Spinal cord (tissue), 10 donors: Measurements from ENCODE around the gene PDE6B. TPM values are rescaled to one million over a fixed set of nuclear protein-coding genes. Genes with fewer than 3 reads are reported as not detected.

Source experiments
- DNase-seq, 6 donors: peaks; one replicate each; pipeline versions ENCODE4 v3.0.0 to v3.0.0-alpha.2; 2013 to 2015; ENCODE audit warnings: low spot score in 6 of 6, low read depth in 4 of 6
- H3K27ac ChIP-seq: one replicate; pipeline ENCODE4 v1.5.1; 2013; ENCODE audit warnings: low read depth, low read length, control low read depth
- H3K27me3 ChIP-seq: one replicate; pipeline ENCODE4 v1.6.1; 2013; ENCODE audit warnings: low read length; ENCODE audit not compliant: control insufficient read depth, insufficient read depth
- H3K36me3 ChIP-seq: one replicate; pipeline ENCODE4 v1.6.1; 2013; ENCODE audit warnings: low read length; ENCODE audit not compliant: control insufficient read depth, insufficient read depth
- H3K4me1 ChIP-seq: one replicate; pipeline ENCODE4 v1.6.1; 2013; ENCODE audit warnings: low read length; ENCODE audit not compliant: control insufficient read depth, insufficient read depth
- H3K4me3 ChIP-seq: one replicate; pipeline ENCODE4 v1.5.1; 2013; ENCODE audit warnings: low read depth, low read length, control low read depth
- H3K9me3 ChIP-seq: one replicate; pipeline ENCODE4 v1.6.1; 2013; ENCODE audit warnings: low read length; ENCODE audit not compliant: control insufficient read depth, insufficient read depth
- WGBS: methylation state at CpG from one replicate; pipeline ENCODE4 v1.1.5; 2013; ENCODE audit warnings: missing lambda C conversion rate; ENCODE audit not compliant: insufficient coverage; 5-methylcytosine and 5-hydroxymethylcytosine counted together
- polyA plus RNA-seq, 2 donors: library from polyadenylated mRNA; unstranded; fragments of 120-200 nt; gene quantifications; one replicate each; pipeline ENCODE4 v1.2.1, GENCODE V29; 2013; ENCODE audit not compliant: insufficient read length in 2 of 2
- total RNA-seq, 2 donors: library from RNA; depleted of rRNA in 1 of 2; stranded (reverse); fragments of 120-200 nt in 1 of 2; fragments of >200 nt in 1 of 2; gene quantifications; one replicate each; pipeline versions ENCODE4 v1.2.3 to v1.2.4, GENCODE V29; 2013 to 2014
- donor health status: healthy.

Gene PDE6B
- total and polyA plus RNA-seq, 4 donors, result 16.8 to 24.1 (median 19.7) TPM

DNA sequence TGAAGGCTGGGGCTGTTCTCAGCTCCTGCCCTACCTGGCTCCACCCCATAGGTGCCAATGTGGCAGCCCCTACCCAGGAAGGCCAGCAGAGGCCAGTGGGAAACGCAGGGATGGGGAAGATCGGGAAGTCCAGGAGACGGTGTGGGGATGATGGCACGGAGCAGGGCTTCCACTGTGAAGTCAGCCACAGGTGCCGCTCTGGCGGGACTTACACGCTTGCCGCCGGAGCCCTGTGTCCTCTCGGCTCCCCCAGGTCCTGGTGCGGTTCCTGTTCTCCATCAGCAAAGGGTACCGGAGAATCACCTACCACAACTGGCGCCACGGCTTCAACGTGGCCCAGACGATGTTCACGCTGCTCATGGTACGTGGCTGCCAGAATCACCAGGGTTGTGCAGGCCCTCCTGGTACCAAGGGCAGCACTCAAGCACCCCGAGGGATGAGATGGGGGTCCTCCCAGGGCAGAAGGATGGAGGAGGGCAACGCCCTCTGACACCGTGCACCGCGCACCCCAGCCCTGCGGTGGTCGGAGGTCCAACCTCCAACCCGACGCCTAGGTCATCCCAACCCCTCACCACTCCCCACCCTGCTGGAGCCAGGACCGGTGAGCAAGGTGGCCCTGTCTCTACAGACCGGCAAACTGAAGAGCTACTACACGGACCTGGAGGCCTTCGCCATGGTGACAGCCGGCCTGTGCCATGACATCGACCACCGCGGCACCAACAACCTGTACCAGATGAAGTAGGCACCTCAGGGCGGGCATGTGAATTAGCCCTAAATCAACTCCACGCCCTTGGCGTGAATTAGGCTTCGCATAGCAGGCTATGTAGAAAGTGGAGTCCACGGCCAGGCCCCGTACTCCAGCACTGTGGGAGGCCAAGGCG lies 36.7 kb downstream of the PDE6B start:
- H3K27me3 ChIP-seq, result no peaks in the 10 kb centered on the region
- H3K36me3 ChIP-seq, result peaks cover 63% of the 10 kb centered on the region
- H3K27ac ChIP-seq, result no peak overlapping the region
- DNase-seq, result no peak
- 95% methylated on average over 41 of the region's 42 CpGs for WGBS
- no peak overlapping the region for H3K4me3 ChIP-seq
- no peaks in the 10 kb centered on the region for H3K9me3 ChIP-seq
- H3K4me1 ChIP-seq, result peaks cover 36% of the 10 kb centered on the region

DNA sequence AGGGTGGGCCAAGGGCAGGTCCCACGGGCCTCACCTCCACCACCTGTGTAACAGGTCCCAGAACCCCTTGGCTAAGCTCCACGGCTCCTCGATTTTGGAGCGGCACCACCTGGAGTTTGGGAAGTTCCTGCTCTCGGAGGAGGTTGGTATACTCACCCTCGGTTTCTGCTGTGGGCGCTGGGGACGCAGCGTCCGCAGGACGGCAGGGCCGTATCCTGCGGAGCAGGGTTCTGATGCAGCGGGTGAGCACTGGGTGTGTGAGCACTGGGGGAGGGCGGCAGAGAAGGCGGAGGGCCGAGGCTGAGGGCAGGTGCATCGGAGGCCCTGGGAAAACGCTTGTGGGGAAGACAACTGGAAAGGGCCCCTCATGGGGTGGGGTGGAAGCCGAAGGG lies 37.7 kb downstream of the PDE6B start:
- no peaks in the 10 kb centered on the region for H3K27me3 ChIP-seq
- no peak for DNase-seq
- 46% methylated on average over 20 of the region's 20 CpGs for WGBS
- no peaks in the 10 kb centered on the region for H3K9me3 ChIP-seq
- peak overlapping the region; percentile 60 for H3K4me3 ChIP-seq
- H3K27ac ChIP-seq, result no peak overlapping the region
- peaks cover 58% of the 10 kb centered on the region for H3K36me3 ChIP-seq
- peaks cover 36% of the 10 kb centered on the region for H3K4me1 ChIP-seq

DNA sequence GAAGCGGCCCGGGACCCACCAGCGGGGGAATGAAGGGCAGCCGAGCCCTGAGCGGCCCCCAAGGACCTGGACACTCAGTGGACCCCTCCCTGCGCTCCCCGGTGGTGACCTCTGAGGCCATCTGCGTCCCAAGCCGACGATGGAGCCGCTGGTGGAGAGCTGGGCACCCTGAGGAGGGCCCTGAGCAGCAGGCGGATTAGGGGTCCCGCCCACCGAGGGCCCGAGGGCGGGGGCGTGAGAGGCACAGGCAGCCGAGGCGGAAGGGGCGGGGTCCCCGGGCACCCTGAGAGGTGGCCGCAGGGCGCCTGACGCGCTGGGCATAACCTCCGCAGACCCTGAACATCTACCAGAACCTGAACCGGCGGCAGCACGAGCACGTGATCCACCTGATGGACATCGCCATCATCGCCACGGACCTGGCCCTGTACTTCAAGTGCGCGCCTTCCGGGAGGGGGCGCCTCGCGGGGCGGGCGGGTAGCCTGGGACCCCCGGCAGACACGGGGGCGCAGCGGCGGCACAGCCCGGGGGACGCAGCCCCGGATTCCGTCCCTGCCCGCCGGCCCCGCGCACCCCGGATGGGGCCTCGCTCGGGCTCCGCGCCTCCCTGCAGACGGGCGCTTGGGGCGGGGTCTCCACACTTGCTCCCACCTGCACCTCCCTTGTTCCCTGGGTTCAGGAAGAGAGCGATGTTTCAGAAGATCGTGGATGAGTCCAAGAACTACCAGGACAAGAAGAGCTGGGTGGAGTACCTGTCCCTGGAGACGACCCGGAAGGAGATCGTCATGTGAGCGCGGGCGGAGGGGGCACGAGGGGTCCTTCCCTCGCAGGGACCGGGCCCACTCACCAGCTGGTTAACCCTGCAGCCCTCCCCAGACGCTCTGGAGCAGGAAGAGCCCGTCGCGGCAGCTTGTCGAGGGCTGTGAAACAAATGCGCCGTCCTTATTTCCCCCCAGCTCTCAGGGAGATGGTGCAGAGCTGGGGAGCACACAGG lies 38.4 kb downstream of the PDE6B start:
- Histone ChIP-seq H3K4me1 (peaks cover 36% of the 10 kb centered on the region), H3K27ac (peak overlapping the region; percentile 33), H3K9me3 (no peaks in the 10 kb centered on the region), H3K4me3 (peak overlapping the region; percentile 60), H3K36me3 (peaks cover 51% of the 10 kb centered on the region), H3K27me3 (no peaks in the 10 kb centered on the region)
- DNase-seq, result peak in 4 of 6 donors; percentile 36 to 89 (median 63)
- 2% methylated on average over 80 of the region's 80 CpGs for WGBS

DNA sequence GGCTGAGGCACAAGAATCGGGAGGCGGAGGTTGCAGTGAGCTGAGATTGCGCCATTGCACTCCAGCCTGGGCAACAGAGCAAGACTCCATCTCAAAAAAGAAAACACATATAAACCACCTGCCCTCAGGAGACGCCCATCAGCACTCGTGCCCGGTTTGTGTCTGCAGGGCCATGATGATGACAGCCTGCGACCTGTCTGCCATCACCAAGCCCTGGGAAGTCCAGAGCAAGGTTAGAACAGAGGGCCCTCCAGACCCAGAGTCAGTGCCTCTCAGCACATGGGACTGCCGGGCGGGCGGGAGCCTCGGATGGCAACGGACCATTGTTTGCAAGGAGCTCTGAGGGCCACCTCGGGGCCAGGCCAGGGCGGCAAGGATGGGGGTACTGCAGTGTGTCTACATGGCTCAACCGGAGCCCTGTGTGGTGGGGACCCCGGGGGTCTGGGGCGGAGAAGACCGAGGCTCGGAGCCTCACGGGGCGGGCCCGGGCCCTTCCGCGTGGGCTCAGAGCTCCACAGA lies 39.4 kb downstream of the PDE6B start:
- Histone ChIP-seq H3K4me1 (peaks cover 36% of the 10 kb centered on the region), H3K9me3 (no peaks in the 10 kb centered on the region), H3K36me3 (peaks cover 44% of the 10 kb centered on the region), H3K27ac (no peak overlapping the region), H3K4me3 (no peak overlapping the region), H3K27me3 (no peaks in the 10 kb centered on the region)
- DNase-seq, result no peak
- WGBS, result 96% methylated on average over 22 of the region's 24 CpGs

DNA sequence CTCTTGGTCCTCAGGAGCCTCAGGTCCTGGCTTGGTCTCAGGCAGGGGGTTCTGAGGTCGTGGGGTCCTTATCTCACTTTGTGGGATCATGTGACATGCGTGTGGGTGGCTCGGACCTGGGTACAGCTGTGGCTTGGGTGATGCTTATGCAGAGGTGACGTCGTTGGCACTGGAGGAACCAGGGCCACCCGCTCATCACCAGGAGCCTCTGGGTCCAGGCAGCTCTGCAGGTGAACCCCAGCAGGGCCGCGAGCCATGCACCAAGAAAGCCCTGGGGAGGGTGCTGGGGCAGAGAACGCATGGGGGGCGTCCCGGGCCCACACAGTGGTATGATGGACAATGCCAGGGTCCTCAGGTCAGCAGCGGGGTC lies 40.0 kb downstream of the PDE6B start:
- Histone ChIP-seq H3K27ac (no peak overlapping the region), H3K27me3 (no peaks in the 10 kb centered on the region), H3K4me1 (peaks cover 36% of the 10 kb centered on the region), H3K36me3 (peaks cover 38% of the 10 kb centered on the region), H3K9me3 (no peaks in the 10 kb centered on the region), H3K4me3 (no peak overlapping the region)
- WGBS, result 94% methylated on average over 12 of the region's 12 CpGs
- DNase-seq, result no peak

DNA sequence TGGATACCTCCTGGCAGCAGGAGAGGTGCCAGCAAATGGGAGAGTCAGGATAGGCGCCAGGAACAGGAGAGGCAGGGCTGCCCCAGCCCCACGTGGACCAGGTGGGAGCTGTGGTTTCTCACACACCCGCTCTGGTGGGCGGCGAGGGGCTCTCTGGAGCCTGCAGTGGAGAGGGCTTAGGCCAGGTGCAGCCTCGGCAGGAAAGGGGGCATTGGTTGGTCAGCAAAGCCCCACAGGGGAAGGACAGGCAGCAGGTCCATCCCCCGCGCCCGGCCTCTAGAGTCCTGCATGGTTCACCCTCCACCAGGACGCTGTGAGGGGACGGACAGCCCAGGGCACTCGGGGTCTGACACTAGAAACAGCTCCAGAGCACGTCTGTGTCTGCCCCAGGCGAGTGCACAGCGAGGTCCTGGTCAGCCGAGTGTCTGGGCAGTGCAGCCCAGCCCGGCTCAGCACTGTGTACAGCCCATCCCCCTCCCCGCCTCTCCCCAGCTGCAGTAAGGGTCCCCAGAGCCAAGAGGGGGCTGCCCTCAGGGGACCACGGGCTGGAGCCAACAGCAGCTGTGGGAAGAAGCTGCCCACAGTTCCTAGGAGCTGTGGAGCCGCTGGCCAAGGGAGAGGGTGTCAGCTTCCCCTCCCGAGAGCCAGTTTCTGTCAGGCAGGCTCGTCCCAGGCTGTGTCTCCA lies 40.5 kb downstream of the PDE6B start:
- no peaks in the 10 kb centered on the region for H3K27me3 ChIP-seq
- H3K9me3 ChIP-seq, result no peaks in the 10 kb centered on the region
- WGBS, result 71% methylated on average over 22 of the region's 22 CpGs
- peaks cover 36% of the 10 kb centered on the region for H3K36me3 ChIP-seq
- H3K4me3 ChIP-seq, result no peak overlapping the region
- H3K4me1 ChIP-seq, result peaks cover 36% of the 10 kb centered on the region
- no peak overlapping the region for H3K27ac ChIP-seq
- DNase-seq, result no peak

DNA sequence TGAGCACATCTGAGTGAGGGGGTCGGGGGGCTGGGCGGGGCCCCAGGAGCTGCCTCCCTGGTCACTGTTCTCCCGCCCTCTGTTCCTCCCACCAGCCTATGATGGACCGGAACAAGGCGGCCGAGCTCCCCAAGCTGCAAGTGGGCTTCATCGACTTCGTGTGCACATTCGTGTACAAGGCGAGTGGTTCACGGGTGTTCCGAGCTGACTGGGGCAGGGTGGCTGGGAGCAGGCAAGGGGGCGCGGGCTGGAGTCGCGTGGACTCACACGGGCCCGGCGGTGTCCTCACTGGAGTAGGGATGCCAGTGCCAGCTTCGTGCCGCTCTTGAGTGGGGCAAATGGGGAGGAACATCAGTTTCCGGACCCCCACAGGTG lies 41.0 kb downstream of the PDE6B start:
- no peak overlapping the region for H3K27ac ChIP-seq
- 76% methylated on average over 21 of the region's 22 CpGs for WGBS

DNA sequence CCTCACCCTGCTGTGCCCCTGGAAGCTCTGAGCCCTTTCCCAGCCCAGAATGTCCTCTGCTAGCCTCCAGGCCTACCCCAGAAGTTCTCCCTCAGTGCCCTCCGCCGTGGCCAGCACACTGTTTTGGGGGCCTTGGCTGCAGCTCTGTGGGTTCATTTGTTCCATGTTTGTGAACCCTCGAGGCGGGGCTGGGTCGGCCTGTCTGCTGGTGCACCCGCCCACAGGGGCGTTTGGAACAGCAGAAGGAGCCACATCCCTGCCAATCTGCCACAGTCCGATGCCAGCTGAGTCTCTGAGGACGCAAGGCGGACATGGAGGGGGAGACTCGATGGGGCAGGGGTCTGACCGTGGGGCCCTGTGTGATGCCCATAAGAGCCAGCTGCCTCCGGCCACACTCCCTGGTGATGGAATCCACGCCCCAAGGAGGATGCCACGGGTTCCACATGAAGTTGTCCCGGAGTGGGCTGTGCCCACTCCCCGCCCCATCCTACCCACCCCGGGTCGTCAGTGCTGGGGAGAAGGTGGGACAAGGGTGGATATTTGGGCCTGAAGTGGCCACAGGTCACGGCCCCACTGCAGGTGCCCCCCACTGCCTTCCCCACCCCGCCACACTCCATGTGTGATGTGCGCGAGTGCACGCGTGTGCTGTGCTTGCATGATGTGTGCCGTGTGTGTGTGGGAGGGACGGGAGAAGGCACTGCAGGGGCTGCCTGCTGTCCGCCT lies 41.6 kb downstream of the PDE6B start:
- no peak overlapping the region for H3K4me3 ChIP-seq
- peaks cover 36% of the 10 kb centered on the region for H3K4me1 ChIP-seq
- no peak overlapping the region for H3K27ac ChIP-seq
- no peaks in the 10 kb centered on the region for H3K27me3 ChIP-seq
- no peaks in the 10 kb centered on the region for H3K9me3 ChIP-seq
- no peak for DNase-seq
- H3K36me3 ChIP-seq, result peaks cover 39% of the 10 kb centered on the region
- 92% methylated on average over 22 of the region's 28 CpGs for whole genome bisulfite sequencing

More for the DNA sequence above, 41.0 kb downstream of the PDE6B start:
- DNase-seq, result no peak
- H3K9me3 ChIP-seq, result no peaks in the 10 kb centered on the region
- H3K4me1 ChIP-seq, result peaks cover 36% of the 10 kb centered on the region
- peaks cover 37% of the 10 kb centered on the region for H3K36me3 ChIP-seq
- H3K4me3 ChIP-seq, result no peak overlapping the region
- no peaks in the 10 kb centered on the region for H3K27me3 ChIP-seq

DNA sequence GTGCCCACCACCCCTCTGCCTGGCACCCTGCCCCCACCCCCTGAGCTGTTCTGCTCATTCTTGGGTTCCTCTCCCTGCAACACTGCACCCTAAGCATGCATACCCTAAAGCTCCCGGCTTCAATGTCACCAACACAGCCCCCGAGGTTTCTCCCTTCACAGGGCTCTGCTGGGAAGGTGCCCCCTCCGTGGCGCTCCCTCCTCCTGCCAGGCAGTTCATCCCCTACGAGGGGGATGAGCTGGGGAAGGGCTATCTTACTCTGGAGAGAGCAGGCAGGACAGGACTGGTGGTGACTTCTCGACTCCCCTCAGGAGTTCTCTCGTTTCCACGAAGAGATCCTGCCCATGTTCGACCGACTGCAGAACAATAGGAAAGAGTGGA lies 42.2 kb downstream of the PDE6B start:
- WGBS, result 51% methylated on average over 9 of the region's 10 CpGs
- no peak overlapping the region for H3K27ac ChIP-seq

More for the DNA sequence above, 42.2 kb downstream of the PDE6B start:
- no peak overlapping the region for H3K4me3 ChIP-seq
- DNase-seq, result no peak
- peaks cover 39% of the 10 kb centered on the region for H3K36me3 ChIP-seq
- peaks cover 33% of the 10 kb centered on the region for H3K4me1 ChIP-seq
- no peaks in the 10 kb centered on the region for H3K27me3 ChIP-seq
- H3K9me3 ChIP-seq, result no peaks in the 10 kb centered on the region
